SIG-M5 treated with dmso at 0.1 percent for 504 hours (cell line): ENCODE data around the gene SERTAD1.
"Not testable (repeated sequence)": the region's sequence is repeated elsewhere in the genome, so short reads cannot be mapped to it uniquely, and the experiment has no call there.

ENCODE experiments used
- DNase-seq: peaks from one replicate; lab custom pipeline; 2025; ENCODE audit not compliant: unreplicated experiment; lab: John Stamatoyannopoulos, UW

Gene SERTAD1

GRCh38 chr19:40452016-40452415 is 26.2 kb upstream of the SERTAD1 start:
- DNase-seq, result no peak

- DNase-seq, result no peak
Measured at GRCh38 chr19:40450664-40451063, 24.9 kb upstream of the SERTAD1 start.

- no peak for DNase-seq
Measured at GRCh38 chr19:40449506-40449905, 23.7 kb upstream of the SERTAD1 start.

- no peak for DNase-seq
Measured at GRCh38 chr19:40446263-40446784, 20.5 kb upstream of the SERTAD1 start.

- DNase-seq, result no peak
Measured at GRCh38 chr19:40445780-40446262, 20.0 kb upstream of the SERTAD1 start.

- no peak for DNase-seq
Measured at GRCh38 chr19:40444825-40445312, 19.1 kb upstream of the SERTAD1 start.

GRCh38 chr19:40444000-40444824 is 18.4 kb upstream of the SERTAD1 start, which contains the start of gene SERTAD3:
TSS of gene SERTAD3 (minus strand) at chr19:40444335. CDS start at chr19:40442080, 2,255 bp downstream.
- DNase-seq, result peak; percentile 89

GRCh38 chr19:40443131-40443999 is 17.6 kb upstream of the SERTAD1 start:
- DNase-seq, result peak; percentile 99

- no peak for DNase-seq
Measured at GRCh38 chr19:40442328-40443130, 16.7 kb upstream of the SERTAD1 start.

- DNase-seq, result no peak
Measured at GRCh38 chr19:40441719-40442253, 16.0 kb upstream of the SERTAD1 start.

GRCh38 chr19:40438284-40438683 is 12.5 kb upstream of the SERTAD1 start:
- DNase-seq, result no peak

GRCh38 chr19:40433391-40434216 is 7.8 kb upstream of the SERTAD1 start:
- peak; percentile 80 for DNase-seq

- not testable (repeated sequence) for DNase-seq
Measured at GRCh38 chr19:40432760-40433159, 7.0 kb upstream of the SERTAD1 start.

GRCh38 chr19:40431698-40432097 is 5.9 kb upstream of the SERTAD1 start:
- no peak for DNase-seq

GRCh38 chr19:40430242-40430641 is 4.5 kb upstream of the SERTAD1 start:
- not testable (repeated sequence) for DNase-seq

- not testable (repeated sequence) for DNase-seq
Measured at GRCh38 chr19:40428197-40428596, 2.4 kb upstream of the SERTAD1 start.

GRCh38 chr19:40424637-40425449 is 949 bp downstream of the SERTAD1 start:
- no peak for DNase-seq

GRCh38 chr19:40423938-40424337 is 1.9 kb downstream of the SERTAD1 start:
- DNase-seq, result no peak
